WI38 (cell line): ENCODE results near the gene LITAFD.

ENCODE experiments used
- H3K4me3 ChIP-seq: 2 replicates; pipeline ENCODE4 v1.5.1; 2011; ENCODE audit warnings: low read depth, mild to moderate bottlenecking, control low read depth, low read length
- CTCF ChIP-seq: IDR thresholded peaks from 2 replicates; pipeline ENCODE4 v1.5.1; 2012; ENCODE audit warnings: low read depth, mild to moderate bottlenecking, control low read depth, low read length

Gene LITAFD

GRCh38 chr16:8858994-8859912, 22.9 kb upstream of the LITAFD start:
- no peak for TF ChIP-seq CTCF
- no peak overlapping the region for H3K4me3 ChIP-seq

- H3K4me3 ChIP-seq = no peak overlapping the region
- no peak for TF ChIP-seq CTCF
These were observed 22.0 kb upstream of the LITAFD start for GRCh38 chr16:8859913-8860881.

- no peak for TF ChIP-seq CTCF
- no peak overlapping the region for H3K4me3 ChIP-seq
These were observed 20.4 kb upstream of the LITAFD start for GRCh38 chr16:8861563-8862308.

GRCh38 chr16:8862309-8863130, 19.6 kb upstream of the LITAFD start:
- no peak overlapping the region for H3K4me3 ChIP-seq
- TF ChIP-seq CTCF = no peak

- no peak overlapping the region for H3K4me3 ChIP-seq
- TF ChIP-seq CTCF = no peak
These were observed 18.3 kb upstream of the LITAFD start for GRCh38 chr16:8863594-8864424.
